ENCODE data around the gene DNASE1L1.

DNASE1L1 gene

DNA sequence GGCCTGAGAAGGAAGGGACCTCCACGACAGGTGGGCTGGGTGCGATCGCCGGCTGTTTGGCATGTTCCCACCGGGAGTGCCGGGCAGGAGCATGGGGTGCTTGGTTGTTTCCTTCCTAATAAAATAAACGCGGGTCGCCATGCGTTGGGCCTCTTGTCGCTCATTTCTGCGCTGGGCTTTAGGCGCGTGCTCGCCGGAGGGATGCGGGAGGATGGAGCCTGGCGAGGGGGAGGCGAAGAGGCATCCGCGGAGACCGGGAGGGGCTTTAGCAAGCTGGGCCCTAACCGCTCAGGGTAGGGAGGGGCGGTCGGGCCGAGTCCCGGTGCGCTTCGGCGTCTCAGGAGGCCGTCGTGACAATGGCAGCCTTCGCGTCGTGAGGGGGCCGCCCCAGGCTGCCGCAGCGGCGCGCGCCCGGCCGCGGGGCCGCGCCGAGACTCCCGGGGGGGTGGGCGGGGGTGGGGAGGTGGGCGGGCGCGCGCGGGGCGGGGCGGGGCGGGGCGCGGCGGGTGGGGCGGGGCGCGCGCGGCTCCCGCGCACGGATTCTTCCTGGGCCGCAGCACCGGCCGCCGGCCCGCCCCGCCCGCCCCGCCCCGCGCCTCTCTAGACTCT is 27.4 kb upstream of the DNASE1L1 start:
- no peak for DNase-seq

DNA sequence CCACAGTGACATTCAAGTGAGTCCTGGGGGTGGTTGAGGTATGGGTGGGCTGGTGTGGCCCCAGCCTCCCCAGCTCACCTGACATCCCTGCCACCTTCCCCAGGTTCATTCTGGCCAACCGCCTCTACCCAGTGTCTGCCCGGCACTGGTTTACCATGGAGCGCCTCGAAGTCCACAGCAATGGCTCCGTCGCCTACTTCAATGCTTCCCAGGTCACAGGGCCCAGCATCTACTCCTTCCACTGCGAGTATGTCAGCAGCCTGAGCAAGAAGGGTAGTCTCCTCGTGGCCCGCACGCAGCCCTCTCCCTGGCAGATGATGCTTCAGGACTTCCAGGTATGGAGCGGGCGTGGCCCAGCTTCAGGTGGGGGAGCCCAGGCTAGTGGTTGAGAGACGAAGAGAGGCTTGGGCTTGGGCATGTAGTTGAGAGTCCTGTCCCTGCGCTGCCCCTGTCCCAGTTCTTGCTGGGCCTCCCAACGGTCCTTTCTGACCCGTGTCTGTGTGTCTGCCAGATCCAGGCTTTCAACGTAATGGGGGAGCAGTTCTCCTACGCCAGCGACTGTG is 26.2 kb upstream of the DNASE1L1 start:
- no peak for DNase-seq

DNA sequence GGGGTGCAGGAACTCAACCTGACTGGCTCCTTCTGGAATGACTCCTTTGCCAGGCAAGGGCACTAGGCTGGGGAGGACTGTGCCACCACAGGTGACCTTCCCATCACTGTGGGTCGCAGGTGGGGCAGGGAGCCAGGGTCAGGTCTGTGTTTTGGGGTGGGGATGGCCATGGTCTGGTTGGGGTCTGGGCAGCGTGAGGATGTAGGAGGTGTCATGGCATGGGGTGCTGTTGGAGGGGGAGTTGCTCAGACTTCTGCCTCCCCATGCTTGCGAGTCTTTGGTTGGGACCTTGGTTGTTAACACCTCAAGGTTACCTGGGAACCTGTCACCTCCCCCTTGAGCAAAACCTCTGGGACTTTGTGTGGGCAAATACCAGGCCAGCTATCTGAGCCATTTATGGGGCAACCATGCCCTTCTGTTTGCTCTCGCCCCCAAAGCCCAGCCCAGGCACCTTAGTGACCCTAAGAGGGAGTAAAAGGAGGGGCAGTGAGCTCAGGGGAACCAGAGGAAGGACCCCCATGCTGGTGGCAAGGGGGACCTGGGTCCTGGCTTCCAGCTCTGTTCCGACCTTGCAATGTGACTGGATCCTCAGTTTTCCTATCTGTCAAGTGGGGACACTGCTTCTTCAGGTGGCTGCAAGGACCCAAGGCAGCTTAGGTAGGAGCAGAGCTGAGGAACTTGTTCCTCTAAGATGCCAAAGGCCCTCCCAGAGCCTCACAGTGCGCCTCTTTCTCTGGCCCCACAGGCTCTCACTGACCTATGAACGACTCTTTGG is 25.5 kb upstream of the DNASE1L1 start:
- DNase-seq: no peak

DNA sequence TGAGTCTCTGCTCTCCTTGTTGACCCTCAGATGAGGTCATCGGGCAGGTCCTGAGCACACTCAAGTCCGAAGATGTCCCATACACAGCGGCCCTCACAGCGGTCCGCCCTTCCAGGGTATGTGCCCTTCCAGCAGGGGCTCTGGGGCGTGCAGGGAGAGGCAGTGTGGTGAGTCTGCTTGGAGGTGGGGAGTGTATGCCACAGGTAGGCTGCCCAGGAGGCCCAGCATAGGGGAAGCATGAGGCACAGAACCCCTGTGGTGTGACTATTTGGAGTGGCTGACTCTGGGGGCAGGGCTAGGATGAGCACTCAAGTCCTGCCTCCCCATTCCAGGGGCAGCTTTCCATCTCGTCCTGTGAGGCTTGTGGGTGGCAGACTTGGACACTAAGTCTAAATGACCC is 24.6 kb upstream of the DNASE1L1 start:
- DNase-seq: no peak

DNA sequence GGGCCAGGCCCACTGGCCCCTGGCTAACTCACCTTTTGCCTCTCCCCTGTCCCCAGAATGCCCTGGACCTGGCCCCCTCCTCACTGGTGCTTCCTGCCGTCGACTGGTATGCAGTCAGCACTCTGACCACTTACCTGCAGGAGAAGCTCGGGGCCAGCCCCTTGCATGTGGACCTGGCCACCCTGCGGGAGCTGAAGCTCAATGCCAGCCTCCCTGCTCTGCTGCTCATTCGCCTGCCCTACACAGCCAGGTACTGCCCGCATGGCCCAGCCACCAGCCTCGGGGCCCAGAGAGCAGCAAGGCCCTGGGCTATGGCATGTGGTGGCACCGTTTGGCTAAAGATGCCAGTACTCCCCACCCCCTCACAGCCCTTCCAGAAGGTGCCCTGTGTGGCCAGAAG is 23.2 kb upstream of the DNASE1L1 start:
- DNase-seq: no peak

DNA sequence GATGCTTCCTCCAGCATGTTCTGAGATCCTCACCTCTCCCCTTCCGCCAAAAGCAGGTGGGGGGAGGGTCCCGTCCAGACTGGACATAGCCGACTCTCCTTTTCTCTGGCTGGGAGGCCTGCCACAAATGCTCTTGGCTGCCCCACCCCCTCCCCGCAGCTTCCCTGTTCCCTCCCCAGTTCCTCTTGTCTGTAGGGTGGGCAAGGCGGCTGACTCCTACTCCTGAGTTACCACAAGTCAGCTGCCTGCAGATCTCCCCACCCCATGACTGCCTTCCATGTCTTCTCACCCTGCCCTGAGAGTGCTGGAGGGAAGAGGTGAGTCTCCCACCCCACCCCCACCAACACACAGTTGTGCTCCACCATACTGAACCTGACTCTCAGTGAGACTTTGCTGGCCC is 22.3 kb upstream of the DNASE1L1 start:
- no peak for DNase-seq

DNA sequence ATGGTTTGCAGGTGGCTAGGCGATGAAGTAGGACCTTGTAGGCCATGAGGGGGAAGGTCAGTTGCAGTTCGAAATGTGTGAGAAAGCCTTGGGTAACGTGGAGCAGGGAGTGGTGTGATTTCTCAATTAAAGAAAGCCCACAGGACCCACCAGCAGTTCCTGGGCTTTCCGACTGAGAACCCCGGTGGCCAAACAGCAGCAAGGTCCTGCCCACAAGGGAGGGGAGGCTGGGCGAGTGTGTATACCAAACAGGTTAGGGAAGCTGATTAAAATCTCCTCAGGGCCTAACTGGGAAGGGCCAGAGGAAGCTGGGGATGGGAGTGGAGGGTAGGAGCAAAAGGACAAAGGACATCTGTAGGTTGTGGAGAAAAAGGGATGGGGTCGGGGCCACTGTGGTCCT is 21.9 kb upstream of the DNASE1L1 start:
- no peak for DNase-seq

DNA sequence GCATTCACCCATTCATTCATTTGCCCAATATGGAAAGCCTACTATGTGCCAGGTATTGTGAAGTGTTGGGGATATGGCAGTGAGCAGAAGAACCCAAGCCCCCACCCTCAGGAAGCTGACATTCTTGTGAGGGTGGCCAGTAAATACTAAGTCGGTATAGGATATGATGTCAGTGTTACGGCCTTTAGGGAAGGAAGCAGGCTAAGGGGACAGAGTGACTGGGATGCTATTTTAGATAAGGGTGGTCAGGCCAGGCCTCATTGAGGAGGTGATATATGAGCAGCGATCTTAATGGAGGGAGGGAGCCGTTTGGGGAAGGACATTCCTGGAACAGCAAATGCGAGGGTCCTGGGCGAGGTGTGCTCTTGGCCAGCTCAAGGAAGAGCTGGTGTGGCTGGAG is 21.4 kb upstream of the DNASE1L1 start:
- no peak for DNase-seq

DNA sequence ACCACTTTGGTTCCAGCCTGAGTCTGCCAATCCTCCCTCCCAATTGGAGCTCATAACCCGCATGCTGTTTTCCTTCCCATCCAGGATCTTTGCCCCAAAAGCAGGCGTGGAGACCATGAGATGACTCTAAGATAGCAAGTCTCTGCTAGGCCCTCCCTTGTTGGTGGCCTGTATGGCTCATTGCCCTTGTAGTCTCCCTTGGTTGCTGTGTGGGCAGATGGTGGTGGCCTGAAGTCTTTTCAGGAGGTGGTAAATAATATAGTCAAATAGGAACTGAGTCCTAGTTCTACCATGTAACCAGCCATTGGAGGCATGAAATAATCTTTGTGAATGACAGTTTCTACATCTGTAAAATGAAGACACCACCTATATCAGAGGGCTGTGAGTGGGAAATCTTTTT is 20.7 kb upstream of the DNASE1L1 start:
- no peak for DNase-seq

DNA sequence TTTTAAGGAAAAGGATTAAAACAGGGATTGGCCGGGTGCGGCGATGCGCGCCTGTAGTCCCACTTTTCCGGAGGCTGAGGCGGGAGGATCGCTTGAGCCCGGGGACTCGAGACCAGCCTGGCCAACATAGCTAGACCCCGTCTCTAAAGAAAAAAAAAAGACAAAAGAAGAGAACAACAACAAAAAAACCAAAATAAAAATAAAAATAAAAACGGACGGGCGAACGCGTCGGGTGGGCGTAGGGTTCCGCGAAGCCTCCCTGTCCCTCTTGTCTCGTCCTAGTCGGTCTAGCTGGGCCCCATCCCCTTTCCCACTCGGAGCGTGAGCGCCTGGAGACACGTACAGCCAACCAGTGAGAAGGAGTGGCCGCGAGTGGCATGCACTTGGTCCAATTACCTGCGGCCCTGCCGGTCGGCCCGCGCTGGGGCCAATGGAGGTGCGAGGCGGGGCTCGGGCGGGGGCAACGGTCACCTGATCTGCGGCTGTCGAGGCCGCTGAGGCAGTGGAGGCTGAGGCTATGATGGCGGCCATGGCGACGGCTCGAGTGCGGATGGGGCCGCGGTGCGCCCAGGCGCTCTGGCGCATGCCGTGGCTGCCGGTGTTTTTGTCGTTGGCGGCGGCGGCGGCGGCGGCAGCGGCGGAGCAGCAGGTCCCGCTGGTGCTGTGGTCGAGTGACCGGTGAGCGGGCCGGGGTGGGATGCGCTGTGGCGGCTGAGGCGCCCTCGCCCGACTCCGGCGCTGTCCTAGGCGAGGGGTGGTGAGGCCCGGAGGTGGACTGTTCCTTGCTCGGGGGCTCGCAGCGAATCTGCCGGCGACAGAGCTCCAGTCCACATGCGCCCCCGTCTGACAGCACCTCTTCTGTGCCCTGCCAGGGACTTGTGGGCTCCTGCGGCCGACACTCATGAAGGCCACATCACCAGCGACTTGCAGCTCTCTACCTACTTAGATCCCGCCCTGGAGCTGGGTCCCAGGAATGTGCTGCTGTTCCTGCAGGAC is 19.4 kb upstream of the DNASE1L1 start, which contains the start of gene ATP6AP1:
Gene ATP6AP1, plus strand, starts transcription at position 502 of the 996 bp plus-strand sequence. Its CDS starts 16 bp downstream, at position 518.
- DNase-seq: peak; percentile 84

DNA sequence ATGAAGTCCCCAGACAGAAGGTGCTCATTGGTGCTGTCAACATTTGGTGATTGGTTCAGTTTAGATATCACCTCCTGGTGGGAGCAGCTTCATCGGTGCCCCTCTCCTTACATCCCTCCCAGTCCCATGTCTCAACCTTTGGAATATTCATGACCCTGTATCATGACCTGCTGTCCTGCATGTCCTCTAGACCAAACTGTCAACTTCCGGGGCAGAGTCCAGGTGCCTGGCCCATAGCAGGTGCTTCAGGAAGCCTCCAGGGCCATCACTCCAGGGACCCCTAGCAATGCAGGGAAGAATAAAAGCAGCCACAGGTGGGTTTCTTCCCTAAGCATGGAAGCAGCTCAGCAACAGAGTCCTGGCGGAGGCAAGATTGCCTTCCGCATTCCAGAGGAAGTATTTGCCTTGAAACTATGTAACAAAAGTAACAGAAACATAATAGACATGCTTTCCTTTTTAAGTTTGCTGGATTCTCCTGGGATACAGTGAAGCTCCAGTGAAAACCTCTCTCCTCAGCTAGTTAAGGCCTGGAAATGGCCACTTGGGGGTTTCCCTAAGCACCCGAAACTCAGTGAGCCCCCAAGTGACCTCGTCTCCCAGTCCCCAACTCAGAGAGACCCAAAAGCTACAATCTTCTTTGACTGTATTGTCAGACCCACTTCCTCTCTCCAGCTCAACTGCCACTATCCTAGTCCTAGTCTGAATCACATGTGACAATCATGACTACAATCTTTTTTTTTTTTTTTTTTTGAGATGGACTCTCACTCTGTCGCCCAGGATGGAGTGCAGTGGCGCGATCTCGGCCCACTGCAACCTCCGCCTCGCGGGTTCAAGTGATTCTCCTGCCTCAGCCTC is 18.1 kb upstream of the DNASE1L1 start:
- no peak for DNase-seq

DNA sequence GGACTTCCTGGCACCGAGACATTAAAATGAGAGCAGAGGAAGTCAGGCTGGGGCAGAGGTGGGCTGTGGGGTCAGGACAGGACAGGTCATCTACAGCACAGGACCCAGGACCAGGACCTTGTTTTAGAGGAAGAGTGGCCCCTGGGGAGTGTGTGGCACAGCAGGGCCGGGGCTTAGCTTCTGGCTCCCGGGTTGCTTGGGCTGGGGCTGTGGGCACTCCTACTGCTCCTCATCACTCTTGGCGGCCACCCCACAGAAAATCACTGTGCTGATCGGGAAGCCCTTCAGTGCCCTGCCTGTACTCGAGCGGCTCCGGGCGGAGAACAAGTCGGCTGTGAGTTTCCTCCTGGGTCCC is 11.3 kb upstream of the DNASE1L1 start:
- DNase-seq: no peak

DNA sequence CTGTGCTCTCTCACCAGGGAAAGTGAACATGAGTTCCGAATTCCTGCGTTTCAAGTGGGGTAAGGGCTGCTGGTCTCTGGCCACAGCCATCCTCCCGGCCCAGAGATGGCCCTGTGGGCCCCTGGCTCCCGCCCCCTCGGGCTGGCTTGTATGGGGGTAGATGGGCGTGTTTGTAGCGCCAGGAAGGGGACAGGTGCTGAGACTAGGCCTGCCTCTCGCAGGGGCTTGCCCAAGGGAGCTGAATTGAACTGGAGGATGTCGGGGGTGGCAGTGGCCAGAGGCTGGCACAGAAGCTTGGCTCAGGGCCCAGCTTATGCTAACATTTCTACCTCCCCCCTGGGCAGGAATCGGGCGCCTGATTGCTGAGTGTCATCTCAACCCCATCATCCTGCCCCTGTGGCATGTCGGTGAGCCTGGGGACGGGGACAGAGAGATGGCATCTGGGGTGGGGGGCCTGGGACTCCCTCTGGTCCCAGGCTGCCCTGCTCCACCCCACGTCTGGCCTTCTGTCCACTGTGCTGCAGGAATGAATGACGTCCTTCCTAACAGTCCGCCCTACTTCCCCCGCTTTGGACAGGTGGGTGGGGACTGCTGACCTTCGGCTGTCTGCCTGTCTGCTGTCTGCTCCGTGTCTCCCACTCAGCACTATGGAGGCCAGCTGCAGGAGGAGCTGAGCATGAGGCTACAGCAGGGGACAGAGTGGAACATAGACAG is 10.8 kb upstream of the DNASE1L1 start:
- DNase-seq: no peak

DNA sequence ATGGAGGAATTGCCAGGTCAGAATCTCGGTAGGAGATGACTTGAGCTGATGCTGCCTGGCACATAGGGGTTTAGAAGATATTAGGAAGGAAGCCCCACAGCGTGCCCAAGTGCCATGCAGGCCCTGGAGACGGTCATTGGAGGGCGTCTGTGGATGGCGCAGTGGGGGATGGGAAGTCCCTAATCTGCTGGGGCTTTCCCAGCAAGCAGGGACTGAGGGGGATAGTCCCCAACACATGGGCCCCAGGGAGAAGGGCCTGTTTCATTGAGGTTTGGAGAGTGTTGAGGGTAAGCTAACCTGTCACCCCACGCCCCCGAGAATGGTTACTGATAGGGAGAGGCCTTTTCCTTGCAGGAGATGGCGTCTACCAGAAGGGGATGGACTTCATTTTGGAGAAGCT is 10.1 kb upstream of the DNASE1L1 start:
- no peak for DNase-seq

DNA sequence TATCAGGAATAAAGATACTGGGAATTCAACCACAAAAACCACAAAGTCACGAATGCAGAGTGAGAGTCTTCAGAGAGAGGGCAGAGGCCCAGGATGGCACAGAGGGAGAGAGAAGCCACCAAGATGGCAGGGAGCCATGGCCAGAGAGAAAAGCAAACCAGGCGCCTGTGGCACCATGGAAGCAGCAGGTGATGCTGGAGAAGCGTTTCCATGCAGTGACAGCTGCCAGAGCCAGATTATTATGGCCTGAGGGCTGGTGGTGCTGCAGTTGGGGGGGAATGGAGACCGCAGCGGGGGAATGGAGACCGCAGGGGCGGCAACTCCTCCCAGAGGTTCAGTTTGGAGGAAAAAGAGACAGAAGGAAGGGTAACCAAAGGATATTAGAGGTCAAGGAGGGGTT is 8.1 kb upstream of the DNASE1L1 start:
- DNase-seq: no peak

DNA sequence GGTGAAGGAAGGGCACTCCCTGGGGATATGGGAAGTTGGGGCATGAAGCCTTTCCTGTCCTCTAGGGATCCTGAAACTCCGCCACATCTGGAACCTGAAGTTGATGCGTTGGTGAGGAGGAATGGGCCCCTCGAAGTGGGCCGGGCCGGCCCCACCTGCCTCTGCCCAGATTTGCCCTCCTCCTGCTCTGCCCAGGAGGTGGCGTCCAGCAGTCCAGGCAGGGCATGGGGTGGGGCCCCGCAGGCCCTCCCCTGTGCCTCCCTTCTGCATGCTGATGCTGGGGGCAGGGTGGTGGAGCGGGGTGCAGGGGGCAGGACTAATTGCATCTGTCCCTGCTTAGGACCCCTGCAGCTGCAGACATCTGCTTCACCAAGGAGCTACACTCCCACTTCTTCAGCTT is 4.1 kb upstream of the DNASE1L1 start:
- no peak for DNase-seq

DNA sequence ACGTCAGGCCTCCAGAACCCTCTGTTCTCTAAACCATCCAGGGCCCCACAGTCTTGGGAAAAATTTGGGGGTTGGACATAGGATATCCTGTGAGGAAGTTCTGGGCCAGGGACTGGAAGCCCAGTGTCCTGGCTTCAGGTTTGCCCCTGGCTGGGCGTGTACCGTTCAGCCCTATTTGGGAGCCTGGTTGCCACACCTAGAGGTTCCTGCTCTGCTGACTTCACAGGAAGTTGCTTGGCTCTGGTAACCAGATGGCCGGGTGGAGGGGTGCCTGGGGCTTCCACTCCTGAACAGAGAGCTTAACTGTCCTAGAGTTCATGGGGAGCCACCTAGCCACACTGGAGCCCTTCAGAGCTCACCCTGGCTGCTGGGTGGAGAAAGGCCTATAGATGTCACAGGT is 3.4 kb upstream of the DNASE1L1 start:
- DNase-seq: no peak

DNA sequence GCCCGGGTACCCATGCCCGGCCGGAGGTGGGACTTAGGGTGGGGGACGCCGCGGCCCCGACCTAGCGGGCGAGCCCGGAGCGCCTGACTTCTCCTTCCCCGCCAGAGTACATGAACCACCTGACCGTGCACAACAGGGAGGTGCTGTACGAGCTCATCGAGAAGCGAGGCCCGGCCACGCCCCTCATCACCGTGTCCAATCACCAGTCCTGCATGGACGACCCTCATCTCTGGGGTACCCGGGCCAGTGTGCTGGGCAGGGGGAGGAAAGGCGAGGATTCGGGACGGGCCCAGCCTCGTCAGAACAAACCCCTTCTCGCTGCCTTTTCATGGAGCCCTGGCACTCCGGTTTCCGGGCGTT is 2.9 kb upstream of the DNASE1L1 start:
- no peak for DNase-seq

DNA sequence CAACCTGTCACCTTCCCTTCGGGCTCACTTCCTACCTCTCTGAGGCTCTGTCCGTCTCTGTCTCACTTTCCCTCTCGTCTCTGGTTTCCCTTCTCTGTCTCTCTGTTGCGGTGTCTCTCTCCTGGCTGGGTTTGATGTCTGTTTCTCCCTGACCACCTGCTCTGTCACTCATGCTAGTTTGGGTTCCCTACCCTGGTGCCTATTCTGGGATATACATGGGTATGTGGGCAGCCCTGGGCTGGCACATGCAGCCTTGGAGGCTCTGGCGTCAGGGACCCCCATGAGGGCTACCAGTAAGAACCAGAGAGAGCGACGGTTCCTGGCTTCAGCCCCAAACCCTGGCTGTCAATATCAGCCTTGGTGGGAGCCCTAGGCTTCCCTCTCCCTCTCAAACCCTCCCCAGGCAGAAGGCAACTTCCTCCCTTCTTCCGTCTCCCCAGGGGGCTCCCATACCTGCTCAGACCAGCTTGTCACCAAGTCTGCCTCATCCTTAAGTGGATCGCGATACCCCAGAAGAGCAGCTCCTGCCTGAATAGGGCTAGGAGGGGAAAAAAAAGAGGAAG is 314 bp downstream of the DNASE1L1 start:
- no peak for DNase-seq

DNA sequence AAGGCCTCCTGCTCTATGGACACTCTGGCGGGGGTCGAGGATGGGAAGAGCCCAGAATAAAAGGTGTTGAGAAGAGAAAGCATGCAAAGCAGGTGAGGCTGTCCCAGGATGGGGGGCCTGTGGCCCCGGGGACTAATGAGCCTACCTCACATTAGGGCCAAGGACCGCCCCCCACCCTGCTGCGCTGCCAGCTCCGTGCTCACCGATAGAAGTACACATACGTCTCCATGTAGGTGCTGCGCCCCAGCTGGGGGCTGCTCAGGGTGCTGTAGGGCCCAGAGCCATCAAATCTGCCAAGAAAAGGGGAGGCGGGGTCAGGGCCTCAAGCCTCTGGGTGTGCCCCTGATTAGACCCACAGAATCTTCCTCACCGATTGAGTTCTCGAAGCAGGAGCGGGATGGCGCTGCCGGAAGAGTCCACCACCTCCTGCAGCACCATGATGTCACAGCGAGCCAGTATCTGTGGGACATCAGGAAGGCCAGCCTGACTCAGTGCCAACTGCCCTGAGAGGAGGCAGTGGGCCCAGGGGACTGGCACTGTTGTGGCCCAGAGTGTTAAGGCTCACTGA is 4.3 kb downstream of the DNASE1L1 start:
- DNase-seq: no peak

DNA sequence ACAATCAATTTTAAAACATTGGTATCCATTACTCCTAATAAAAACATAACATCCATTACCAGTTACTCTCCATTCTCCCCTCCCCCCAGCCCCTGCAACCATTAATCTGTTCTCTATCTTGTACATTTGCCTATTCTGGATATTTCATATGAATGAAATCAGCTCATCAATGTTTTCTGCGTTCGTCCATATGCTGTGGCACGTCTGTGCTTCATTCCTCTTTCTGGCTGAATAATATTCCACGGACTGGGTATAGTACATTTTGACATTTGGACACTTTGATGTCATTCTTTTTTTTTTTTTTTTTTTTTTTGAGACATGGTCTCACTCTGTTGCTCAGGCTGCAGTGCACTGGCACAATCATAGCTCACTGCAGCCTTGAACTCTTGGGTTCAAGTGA is 5.2 kb downstream of the DNASE1L1 start:
- DNase-seq: no peak

Measured in NCI-H510A (cell line).